ENCODE data around the gene PCNA. TPM values are rescaled to one million over a fixed set of nuclear protein-coding genes. Genes with fewer than 3 reads are reported as not detected.
A peak's percentile ranks its signal among the peaks of the same experiment; 100 is the strongest.

The PCNA gene
- total and polyA plus RNA-seq, 10 of the 15 experiments (the other 5 are each of a cell fraction or from before 2014, with no cell fraction given), result 389 to 694 (median 540) TPM

- TF ChIP-seq E4F1 (IDR thresholded peaks at IDR 0.05; ENCODE audit: borderline replicate concordance, partially characterized antibody) (no peak), CBFB (IDR thresholded peaks at IDR 0.05; ENCODE audit: low read depth) (no peak), MYB (IDR thresholded peaks at IDR 0.05; ENCODE audit: borderline replicate concordance, low read depth, low read length) (no peak)
These were observed 54.4 kb downstream of the PCNA start (continued) for GRCh38 chr20:5065166-5065878.

Small RNA genes lying within 50 kb of the gene (small RNA-seq; reads per million reads assigned to genes)
- gene RF00019 (not detected), gene RF00568 (not detected), gene RNA5SP474 (0.86 reads per million, percentile 26 among the genes with 10 or more reads in this experiment)

Other genes with a start within 250 kb of the PCNA start
- gene SLC23A2, start 118.4 kb downstream of the PCNA start, total RNA-seq (2014; rRNA removed), result 42.6 and 44.8 TPM in 2 replicates
- gene SLC23A2, start 118.4 kb downstream of the PCNA start, total RNA-seq (2014; rRNA removed; fragmentation: Illumina TruSeq; extraction: Trizol), result 28.3 and 29.4 TPM in 2 replicates
- gene SLC23A2, start 118.4 kb downstream of the PCNA start, total RNA-seq (2021), result 51.7 and 56.1 TPM in 2 replicates
- gene SLC23A2, start 118.4 kb downstream of the PCNA start, polyA plus RNA-seq (2011; rRNA removed), result 28.5 and 38.9 TPM in 2 replicates
- gene SLC23A2, start 118.4 kb downstream of the PCNA start, polyA plus RNA-seq (2014; fragmentation: Illumina TruSeq; extraction: Trizol), result 46.2 and 46.3 TPM in 2 replicates
- 1 to 10 TPM; 4.4 to 5.9 TPM for gene SLC23A2, start 118.4 kb downstream of the PCNA start, polyA plus RNA-seq (2014; fragmentation: Nextera tagmentation; extraction: Ambion mirVana)
- 39.3 and 44.0 TPM in 2 replicates for gene SLC23A2, start 118.4 kb downstream of the PCNA start, polyA plus RNA-seq (2014; rRNA removed)
- gene SLC23A2, start 118.4 kb downstream of the PCNA start, polyA plus RNA-seq (2016; fragmentation: Nextera tagmentation; extraction: Ambion mirVana), result 10 to 100 TPM; 29.3 to 32.2 TPM
- gene TMEM230, start 6.9 kb downstream of the PCNA start, total RNA-seq (2014; rRNA removed), result 139 and 176 TPM in 2 replicates
- gene TMEM230, start 6.9 kb downstream of the PCNA start, total RNA-seq (2014; rRNA removed; fragmentation: Illumina TruSeq; extraction: Trizol), result 102 and 105 TPM in 2 replicates
- 81.7 and 82.4 TPM in 2 replicates for gene TMEM230, start 6.9 kb downstream of the PCNA start, total RNA-seq (2021)
- gene TMEM230, start 6.9 kb downstream of the PCNA start, polyA plus RNA-seq (2011; rRNA removed), result 131 and 151 TPM in 2 replicates
- gene TMEM230, start 6.9 kb downstream of the PCNA start, polyA plus RNA-seq (2014; fragmentation: Illumina TruSeq; extraction: Trizol), result 129 and 150 TPM in 2 replicates
- 10 to 100 TPM; 53.0 to 69.1 TPM for gene TMEM230, start 6.9 kb downstream of the PCNA start, polyA plus RNA-seq (2014; fragmentation: Nextera tagmentation; extraction: Ambion mirVana)
- 141 and 157 TPM in 2 replicates for gene TMEM230, start 6.9 kb downstream of the PCNA start, polyA plus RNA-seq (2014; rRNA removed)
- gene TMEM230, start 6.9 kb downstream of the PCNA start, polyA plus RNA-seq (2016; fragmentation: Nextera tagmentation; extraction: Ambion mirVana), result 100 to 1,000 TPM; 183 to 185 TPM
- gene CDS2, start 7.0 kb upstream of the PCNA start, total RNA-seq (2014; rRNA removed), result 16.5 and 19.6 TPM in 2 replicates
- gene CDS2, start 7.0 kb upstream of the PCNA start, total RNA-seq (2014; rRNA removed; fragmentation: Illumina TruSeq; extraction: Trizol), result 19.3 and 19.8 TPM in 2 replicates
- 41.1 and 41.4 TPM in 2 replicates for gene CDS2, start 7.0 kb upstream of the PCNA start, total RNA-seq (2021)
- gene CDS2, start 7.0 kb upstream of the PCNA start, polyA plus RNA-seq (2011; rRNA removed), result 89.4 and 94.7 TPM in 2 replicates
- gene CDS2, start 7.0 kb upstream of the PCNA start, polyA plus RNA-seq (2014; fragmentation: Illumina TruSeq; extraction: Trizol), result 26.4 and 29.3 TPM in 2 replicates
- gene CDS2, start 7.0 kb upstream of the PCNA start, polyA plus RNA-seq (2014; fragmentation: Nextera tagmentation; extraction: Ambion mirVana), result 10 to 100 TPM; 11.5 to 15.4 TPM
- gene CDS2, start 7.0 kb upstream of the PCNA start, polyA plus RNA-seq (2014; rRNA removed), result 13.5 and 17.8 TPM in 2 replicates
- 10 to 100 TPM; 59.5 to 59.8 TPM for gene CDS2, start 7.0 kb upstream of the PCNA start, polyA plus RNA-seq (2016; fragmentation: Nextera tagmentation; extraction: Ambion mirVana)
- gene PROKR2, start 197.0 kb upstream of the PCNA start, total RNA-seq (2014; rRNA removed), result not detected in 2 replicates
- gene PROKR2, start 197.0 kb upstream of the PCNA start, total RNA-seq (2014; rRNA removed; fragmentation: Illumina TruSeq; extraction: Trizol), result not detected in 2 replicates
- gene PROKR2, start 197.0 kb upstream of the PCNA start, total RNA-seq (2021), result not detected in 2 replicates
- not detected in 2 replicates for gene PROKR2, start 197.0 kb upstream of the PCNA start, polyA plus RNA-seq (2011; rRNA removed)
- not detected in 2 replicates for gene PROKR2, start 197.0 kb upstream of the PCNA start, polyA plus RNA-seq (2014; fragmentation: Illumina TruSeq; extraction: Trizol)
- not detected for gene PROKR2, start 197.0 kb upstream of the PCNA start, polyA plus RNA-seq (2014; fragmentation: Nextera tagmentation; extraction: Ambion mirVana)
- gene PROKR2, start 197.0 kb upstream of the PCNA start, polyA plus RNA-seq (2014; rRNA removed), result not detected in 2 replicates
- gene PROKR2, start 197.0 kb upstream of the PCNA start, polyA plus RNA-seq (2016; fragmentation: Nextera tagmentation; extraction: Ambion mirVana), result not detected